ENCODE results near the gene SETD7.

The SETD7 gene

DNA sequence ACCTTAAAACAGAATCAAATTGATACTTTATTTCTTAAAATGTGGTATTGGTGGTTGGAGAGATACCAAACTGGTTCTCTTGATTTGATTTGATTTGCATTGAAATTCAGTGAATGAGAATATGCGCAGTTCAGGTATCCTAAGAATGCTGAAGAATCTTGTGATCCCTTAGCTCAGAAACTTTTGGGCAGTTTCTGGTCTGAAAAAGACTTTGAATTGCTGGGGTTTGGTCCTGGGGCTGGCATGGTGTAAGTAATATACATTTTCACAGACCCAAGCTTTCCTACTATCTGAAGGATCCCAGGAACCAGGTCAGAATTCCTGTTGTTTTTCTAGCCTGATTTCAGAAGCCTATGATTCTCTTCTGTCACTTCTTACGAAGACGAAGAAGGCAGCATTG is 95.5 kb downstream of the SETD7 start:
- DNase-seq (ENCODE audit: low spot score) = no peak
- Histone ChIP-seq H3K9me3 (ENCODE audit: severe bottlenecking) (no peaks in the 10 kb centered on the region), H3K27me3 (ENCODE audit: insufficient read depth, poor library complexity, severe bottlenecking) (no peaks in the 10 kb centered on the region), H3K4me3 (ENCODE audit: severe bottlenecking) (no peak overlapping the region), H3K27ac (ENCODE audit: poor library complexity, severe bottlenecking) (no peak overlapping the region), H3K4me1 (ENCODE audit: insufficient read depth, poor library complexity, severe bottlenecking) (peaks cover 23% of the 10 kb centered on the region), H3K36me3 (ENCODE audit: low read depth) (no peaks in the 10 kb centered on the region)
- ATAC-seq (ENCODE audit: low read depth) = no peak
- TF ChIP-seq CTCF (IDR thresholded peaks at IDR 0.05; ENCODE audit: poor library complexity, severe bottlenecking) = no peak

DNA sequence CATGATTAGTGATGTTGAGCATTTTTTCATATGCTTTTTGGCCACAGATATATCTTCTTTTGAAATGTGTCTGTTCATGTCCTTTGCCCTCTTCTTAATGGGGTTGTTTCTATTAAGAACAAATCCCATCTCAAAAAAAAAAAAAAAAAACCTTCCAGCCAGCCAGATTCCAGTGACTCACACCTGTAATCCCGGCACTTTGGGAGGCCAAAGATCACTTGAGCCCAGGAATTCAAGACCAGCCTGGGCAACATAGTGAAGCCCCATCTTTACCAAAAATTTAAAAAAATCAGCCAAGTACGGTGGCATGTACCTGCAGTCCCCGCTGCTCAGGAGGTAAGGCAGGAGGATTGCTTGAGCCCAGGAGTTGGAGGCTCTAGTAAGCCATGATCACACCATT is 97.0 kb downstream of the SETD7 start:
- Histone ChIP-seq H3K27me3 (ENCODE audit: insufficient read depth, poor library complexity, severe bottlenecking) (no peaks in the 10 kb centered on the region), H3K27ac (ENCODE audit: poor library complexity, severe bottlenecking) (peak overlapping the region; percentile 7), H3K4me1 (ENCODE audit: insufficient read depth, poor library complexity, severe bottlenecking) (peaks cover 23% of the 10 kb centered on the region), H3K36me3 (ENCODE audit: low read depth) (no peaks in the 10 kb centered on the region), H3K4me3 (ENCODE audit: severe bottlenecking) (no peak overlapping the region), H3K9me3 (ENCODE audit: severe bottlenecking) (no peaks in the 10 kb centered on the region)
- ATAC-seq (ENCODE audit: low read depth) = no peak
- DNase-seq (ENCODE audit: low spot score) = no peak
- TF ChIP-seq CTCF (IDR thresholded peaks at IDR 0.05; ENCODE audit: poor library complexity, severe bottlenecking) = no peak

DNA sequence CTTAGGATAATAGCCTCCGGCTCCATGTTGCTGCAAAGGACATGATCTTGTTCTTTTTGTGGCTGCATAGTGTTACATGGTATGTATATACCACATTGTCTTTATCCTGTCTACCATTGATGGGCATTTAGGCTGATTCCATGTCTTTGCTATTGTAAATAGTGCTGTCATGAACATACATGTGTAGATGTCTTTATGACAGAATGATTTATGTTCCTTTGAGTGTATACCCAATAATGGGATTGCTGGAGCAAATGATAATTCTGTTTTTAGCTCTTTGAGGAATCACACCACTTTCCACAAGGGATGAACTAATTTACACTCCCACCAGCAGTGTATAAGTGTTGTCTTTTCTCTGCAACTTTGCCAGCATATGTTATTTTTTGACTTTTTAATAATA is 97.5 kb downstream of the SETD7 start:
- no peak for TF ChIP-seq CTCF (IDR thresholded peaks at IDR 0.05; ENCODE audit: poor library complexity, severe bottlenecking)
- no peaks in the 10 kb centered on the region for H3K9me3 ChIP-seq (ENCODE audit: severe bottlenecking)
- H3K27ac ChIP-seq (ENCODE audit: poor library complexity, severe bottlenecking) = peak overlapping the region; percentile 7
- H3K4me1 ChIP-seq (ENCODE audit: insufficient read depth, poor library complexity, severe bottlenecking) = peaks cover 23% of the 10 kb centered on the region
- ATAC-seq (ENCODE audit: low read depth) (no peak), DNase-seq (ENCODE audit: low spot score) (no peak)
- H3K36me3 ChIP-seq (ENCODE audit: low read depth) = no peaks in the 10 kb centered on the region
- no peak overlapping the region for H3K4me3 ChIP-seq (ENCODE audit: severe bottlenecking)
- H3K27me3 ChIP-seq (ENCODE audit: insufficient read depth, poor library complexity, severe bottlenecking) = no peaks in the 10 kb centered on the region

GRCh38 chr4:139457318-139457717 is 98.7 kb downstream of the SETD7 start:
- no peaks in the 10 kb centered on the region for H3K9me3 ChIP-seq (ENCODE audit: severe bottlenecking)
- no peak overlapping the region for H3K27ac ChIP-seq (ENCODE audit: poor library complexity, severe bottlenecking)
- H3K4me3 ChIP-seq (ENCODE audit: severe bottlenecking) = no peak overlapping the region
- DNase-seq (ENCODE audit: low spot score) (no peak), ATAC-seq (ENCODE audit: low read depth) (no peak)
- no peaks in the 10 kb centered on the region for H3K27me3 ChIP-seq (ENCODE audit: insufficient read depth, poor library complexity, severe bottlenecking)
- H3K4me1 ChIP-seq (ENCODE audit: insufficient read depth, poor library complexity, severe bottlenecking) = peaks cover 28% of the 10 kb centered on the region
- TF ChIP-seq CTCF (IDR thresholded peaks at IDR 0.05; ENCODE audit: poor library complexity, severe bottlenecking) = no peak
- H3K36me3 ChIP-seq (ENCODE audit: low read depth) = no peaks in the 10 kb centered on the region

DNA sequence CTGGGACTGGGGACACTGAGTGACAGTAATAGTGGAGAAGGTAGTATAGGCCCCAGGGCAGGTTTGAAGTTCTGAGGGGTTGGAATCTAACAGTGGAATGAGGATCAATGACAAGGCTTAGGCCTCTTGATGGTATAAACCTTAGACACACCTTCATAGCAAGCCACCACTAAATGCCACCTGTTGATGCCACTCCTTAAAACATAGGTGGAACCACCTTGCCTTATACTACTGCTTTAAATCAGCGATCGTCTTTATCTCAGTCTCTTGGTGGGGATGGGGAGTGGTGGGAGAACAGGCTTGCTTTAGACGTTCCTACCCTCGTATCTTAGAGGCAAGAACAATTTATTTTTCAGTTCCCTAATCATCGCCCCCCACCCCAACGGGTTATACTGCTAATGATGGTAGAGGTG is 100.9 kb downstream of the SETD7 start:
- DNase-seq (ENCODE audit: low spot score) = no peak
- ATAC-seq (ENCODE audit: low read depth) = no peak
- Histone ChIP-seq H3K36me3 (ENCODE audit: low read depth) (no peaks in the 10 kb centered on the region), H3K4me1 (ENCODE audit: insufficient read depth, poor library complexity, severe bottlenecking) (peaks cover 34% of the 10 kb centered on the region), H3K27me3 (ENCODE audit: insufficient read depth, poor library complexity, severe bottlenecking) (no peaks in the 10 kb centered on the region), H3K9me3 (ENCODE audit: severe bottlenecking) (no peaks in the 10 kb centered on the region), H3K27ac (ENCODE audit: poor library complexity, severe bottlenecking) (peak overlapping the region; percentile 4), H3K4me3 (ENCODE audit: severe bottlenecking) (peak overlapping the region; percentile 57)
- no peak for TF ChIP-seq CTCF (IDR thresholded peaks at IDR 0.05; ENCODE audit: poor library complexity, severe bottlenecking)

Data from RWPE2 (cell line).